Heart left ventricle (tissue), 16 donors: ENCODE data around the gene SYK. TPM values are rescaled to one million over a fixed set of nuclear protein-coding genes. Genes with fewer than 3 reads are reported as not detected.
A peak's percentile ranks its signal among the peaks of the same experiment; 100 is the strongest.
"Not testable (repeated sequence)": the region's sequence is repeated elsewhere in the genome, so short reads cannot be mapped to it uniquely, and the experiment has no call there.

ENCODE experiments used
- ATAC-seq, 4 donors: fragments of 200-7000 bp; cut with Tn5 transposase; one replicate each; pipeline ENCODE4 v1.9.1; 2020 to 2022; ENCODE audit warnings: moderate library complexity in 4 of 4, mild to moderate bottlenecking in 3 of 4, moderate number of reproducible peaks in 1 of 4
- DNase-seq, 5 donors: peaks; one replicate each; pipeline ENCODE4 v3.0.0-alpha.2; 2020
- H3K27ac ChIP-seq, 12 donors: fragments of 200-600 bp; sonication (generic) in 4 of 12; one replicate each; pipeline versions ENCODE4 v1.5.0 to v1.8.0; 2016 to 2022; ENCODE audit warnings: mild to moderate bottlenecking in 2 of 12
- H3K27me3 ChIP-seq, 9 donors: fragments of 200-600 bp; sonication (generic) in 2 of 9; one replicate each; pipeline versions ENCODE4 v1.5.1 to v1.8.0; 2016 to 2022; ENCODE audit warnings: mild to moderate bottlenecking in 3 of 9
- H3K36me3 ChIP-seq, 9 donors: fragments of 200-600 bp; sonication (generic) in 2 of 9; one replicate each; pipeline versions ENCODE4 v1.5.0 to v1.8.0; 2018 to 2022; ENCODE audit warnings: mild to moderate bottlenecking in 2 of 9
- H3K4me1 ChIP-seq, 12 donors: fragments of 200-600 bp; sonication (generic) in 4 of 12; one replicate each; pipeline versions ENCODE4 v1.5.0 to v1.8.0; 2016 to 2022; ENCODE audit warnings: mild to moderate bottlenecking in 3 of 12
- H3K4me3 ChIP-seq, 12 donors: fragments of 200-600 bp; sonication (generic) in 4 of 12; one replicate each; pipeline versions ENCODE4 v1.5.0 to v1.8.0; 2017 to 2022; ENCODE audit warnings: mild to moderate bottlenecking in 9 of 12, moderate library complexity in 4 of 12
- H3K9me3 ChIP-seq, 12 donors: fragments of 200-600 bp; sonication (generic) in 4 of 12; one replicate each; pipeline versions ENCODE4 v1.5.0 to v1.8.0; 2016 to 2022; ENCODE audit warnings: mild to moderate bottlenecking in 1 of 12
- POLR2A ChIP-seq, 2 donors: fragments of 450-650 bp; IDR thresholded peaks; one replicate each; pipeline ENCODE4 v1.6.1; 2017; ENCODE audit warnings: antibody characterized with exemption in 2 of 2, mild to moderate bottlenecking in 2 of 2, moderate library complexity in 2 of 2
- WGBS, 4 donors: extraction: QIAGEN DNeasy Blood & Tissue Kit in 2 of 4; methylation state at CpG; one replicate each; pipeline versions ENCODE4 v1.1.5 to v1.1.7; 2013 to 2018; 5-methylcytosine and 5-hydroxymethylcytosine counted together
- intact Hi-C, 10 donors: fragments of 100-400 bp; cut with DNase I; formaldehyde crosslinking; loops; one replicate each; pipeline versions ENCODE4 v1.11.1 to v1.14.2; 2022
- polyA plus RNA-seq, 2 donors: library from polyadenylated mRNA; stranded (reverse); fragments of 200-250 nt; gene quantifications; one replicate each; pipeline ENCODE4 v1.2.3, GENCODE V29; 2013
- total RNA-seq, 9 donors: library from RNA; depleted of rRNA in 2 of 9; stranded (reverse); fragments of >200 nt in 2 of 9; fragmentation: NEBNext Ultra II Directional in 3 of 9; extraction: Animal tissue kit (Norgen Biotek cat#: 25700) in 3 of 9; gene quantifications; one replicate each; pipeline versions ENCODE4 v1.1.0 to v1.2.4, GENCODE V29; 2016 to 2023
- TF ChIP-seq, protein P1 (sequence below), 12 donors: fragments of 200-600 bp; sonication (generic) in 4 of 12; IDR thresholded peaks; one replicate each; pipeline versions ENCODE4 v1.5.0 to v1.8.0; 2018 to 2022; ENCODE audit warnings: antibody characterized with exemption in 12 of 12, mild to moderate bottlenecking in 5 of 12
- donor health status: ischemic (EF 13 %, LVEDD 7.1; RV severe dilation, severe dysfunction).
- donor health status: healthy with polysubstance abuse.
- donor health status: DM: no; HTN: yes; CAD: no.
- donor health status: DM: no; HTN: no; CAD: no.
- donor health status: ischemic (EF 25% LVEDD 6.9; RV normal size, moderate dysfunction).
- donor health status: ischemic (EF 25% LVEDD 5.7; RV mildly dilated, moderate dysfunction).
- donor health status: healthy.
- donor health status: DM: yes; HTN: yes; CAD: no.
- donor health status: ischemic (EF 35%, LVEDD 5.7; RV mildly dilated, moderate dysfunction).
- donor health status: nonischemic (EF 11% LVEDD 7.7; RV severe dilation, severe dysfunction).
- donor health status: DM: yes; HTN: yes; CAD: no.
- donor health status: PGD.
- donor health status: ischemic (EF 29% LVEDD 5.4; RV normal size, mild dysfunction).
- donor health status: nonischemic (EF 23%, LVEDD 6.1; RV moderate dilation, normal function).

The SYK gene
- total and polyA plus RNA-seq, 11 donors: 0.53 to 41.3 (median 2.4) TPM

DNA sequence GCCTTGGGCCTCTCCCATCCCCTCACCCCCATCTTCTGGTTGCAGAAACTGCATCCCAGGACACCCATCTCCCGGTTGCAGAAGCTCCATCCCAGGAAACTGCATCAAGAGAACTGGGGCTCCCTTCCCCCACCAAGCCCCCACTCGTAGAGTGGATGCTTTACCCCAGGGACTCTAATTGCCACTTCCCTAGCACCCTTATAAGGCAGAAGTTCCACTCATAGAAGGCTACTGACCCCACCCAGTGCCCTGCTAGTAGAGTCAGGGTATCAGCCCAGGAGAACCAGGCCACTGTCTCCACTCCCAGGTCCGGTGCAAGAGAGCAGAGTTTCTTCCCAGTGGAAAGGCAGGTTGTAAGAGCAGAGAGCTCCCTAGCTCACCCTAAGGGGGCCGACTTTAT, 12.2 kb upstream of the SYK start:
- H3K27ac ChIP-seq: no peak overlapping the region
- H3K36me3 ChIP-seq: no peaks in the 10 kb centered on the region
- WGBS, 4 donors: 69 to 83% (median 77%) methylated on average over 4 of the region's 4 CpGs
- intact Hi-C loops: no loop called here
- ATAC-seq (no peak), DNase-seq (no peak)
- no peak overlapping the region for H3K4me3 ChIP-seq
- peaks cover 0 to 11% (median 0%) of the 10 kb centered on the region in 9 donors for H3K27me3 ChIP-seq
- TF ChIP-seq, protein P1, sequence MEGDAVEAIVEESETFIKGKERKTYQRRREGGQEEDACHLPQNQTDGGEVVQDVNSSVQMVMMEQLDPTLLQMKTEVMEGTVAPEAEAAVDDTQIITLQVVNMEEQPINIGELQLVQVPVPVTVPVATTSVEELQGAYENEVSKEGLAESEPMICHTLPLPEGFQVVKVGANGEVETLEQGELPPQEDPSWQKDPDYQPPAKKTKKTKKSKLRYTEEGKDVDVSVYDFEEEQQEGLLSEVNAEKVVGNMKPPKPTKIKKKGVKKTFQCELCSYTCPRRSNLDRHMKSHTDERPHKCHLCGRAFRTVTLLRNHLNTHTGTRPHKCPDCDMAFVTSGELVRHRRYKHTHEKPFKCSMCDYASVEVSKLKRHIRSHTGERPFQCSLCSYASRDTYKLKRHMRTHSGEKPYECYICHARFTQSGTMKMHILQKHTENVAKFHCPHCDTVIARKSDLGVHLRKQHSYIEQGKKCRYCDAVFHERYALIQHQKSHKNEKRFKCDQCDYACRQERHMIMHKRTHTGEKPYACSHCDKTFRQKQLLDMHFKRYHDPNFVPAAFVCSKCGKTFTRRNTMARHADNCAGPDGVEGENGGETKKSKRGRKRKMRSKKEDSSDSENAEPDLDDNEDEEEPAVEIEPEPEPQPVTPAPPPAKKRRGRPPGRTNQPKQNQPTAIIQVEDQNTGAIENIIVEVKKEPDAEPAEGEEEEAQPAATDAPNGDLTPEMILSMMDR (IDR thresholded peaks at IDR 0.05): no peak
- TF ChIP-seq POLR2A (IDR thresholded peaks at IDR 0.05): no peak
- no peaks in the 10 kb centered on the region for H3K4me1 ChIP-seq
- peaks cover 0 to 4% (median 0%) of the 10 kb centered on the region in 12 donors for H3K9me3 ChIP-seq

DNA sequence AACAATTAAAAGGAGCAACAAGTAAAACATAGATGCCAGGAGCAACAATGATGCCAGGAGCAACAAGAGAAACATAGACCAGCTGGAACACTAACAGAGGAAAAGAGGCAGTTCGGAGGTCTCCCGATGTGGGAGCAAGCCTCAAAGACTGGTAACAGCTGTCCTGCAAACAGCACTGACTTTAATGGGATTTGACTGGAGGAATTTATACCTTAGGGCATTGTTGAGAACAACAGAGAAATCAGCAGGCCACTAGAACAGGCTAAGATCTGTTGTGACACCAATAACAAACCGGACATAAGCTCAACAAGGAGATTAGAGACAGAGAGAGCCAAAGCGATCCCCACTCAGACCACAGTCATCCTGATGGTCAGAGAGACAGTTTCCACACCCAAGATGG, 11.8 kb upstream of the SYK start:
- TF ChIP-seq POLR2A (IDR thresholded peaks at IDR 0.05): no peak
- TF ChIP-seq, protein P1 (IDR thresholded peaks at IDR 0.05): no peak
- Histone ChIP-seq H3K27ac (no peak overlapping the region), H3K9me3 (peaks cover 0 to 4% (median 0%) of the 10 kb centered on the region in 12 donors), H3K4me1 (peaks cover 0 to 1% (median 0%) of the 10 kb centered on the region in 12 donors), H3K4me3 (no peak overlapping the region), H3K36me3 (no peaks in the 10 kb centered on the region), H3K27me3 (peaks cover 0 to 11% (median 0%) of the 10 kb centered on the region in 9 donors)
- intact Hi-C loops: no loop called here
- no peak for DNase-seq
- 62 to 78% (median 69%) methylated on average over 4 of the region's 4 CpGs for WGBS, 4 donors
- ATAC-seq: no peak

DNA sequence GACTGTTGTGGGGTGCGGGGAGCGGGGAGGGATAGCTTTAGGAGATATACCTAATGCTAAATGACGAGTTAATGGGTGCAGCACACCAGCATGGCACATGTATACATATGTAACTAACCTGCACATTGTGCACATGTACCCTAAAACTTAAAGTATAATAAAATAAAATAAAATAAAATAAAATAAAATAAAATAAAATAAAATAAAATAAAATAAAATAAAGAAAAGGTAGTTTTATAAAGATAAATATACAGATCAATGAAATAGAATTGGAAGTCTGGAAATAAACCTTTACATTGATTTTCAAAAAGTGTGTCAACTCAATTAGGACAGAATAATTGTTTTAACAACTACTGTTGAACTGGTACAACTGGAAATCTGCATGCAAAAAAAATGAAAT, 8.6 kb upstream of the SYK start:
- intact Hi-C loops, H3K9me3 ChIP-seq, H3K36me3 ChIP-seq, H3K27ac ChIP-seq, H3K4me3 ChIP-seq, ATAC-seq, DNase-seq: not testable (repeated sequence)
- Histone ChIP-seq H3K4me1 (peaks cover 0 to 12% (median 0%) of the 10 kb centered on the region in 12 donors), H3K27me3 (peaks cover 0 to 14% (median 0%) of the 10 kb centered on the region in 9 donors)
- WGBS, 4 donors: 67 to 96% (median 88%) methylated on average over 1 to 3 of the region's 3 CpGs

DNA sequence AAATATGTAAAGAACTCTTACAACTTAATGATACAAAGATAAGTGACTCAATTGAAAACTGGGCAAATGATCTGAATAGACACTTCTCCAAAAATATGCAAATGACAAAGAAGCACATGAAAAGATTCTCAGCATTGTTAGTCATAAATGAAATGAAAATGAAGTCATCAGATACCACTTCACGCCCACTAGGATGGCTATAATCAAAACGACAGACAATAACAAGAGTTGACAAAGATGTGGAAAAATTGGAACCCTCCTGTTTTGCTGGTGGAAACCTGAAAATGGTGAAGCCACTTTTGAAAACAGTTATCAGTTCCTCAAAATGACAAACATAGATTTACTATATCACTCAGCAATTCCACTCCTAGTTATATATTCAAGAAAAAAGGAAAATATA, 7.9 kb upstream of the SYK start:
- WGBS, 4 donors: 87 to 90% (median 89%) methylated on average over 2 of the region's 2 CpGs
- Histone ChIP-seq H3K4me1 (peaks cover 0 to 12% (median 0%) of the 10 kb centered on the region in 12 donors), H3K36me3 (no peaks in the 10 kb centered on the region), H3K27me3 (peaks cover 0 to 16% (median 0%) of the 10 kb centered on the region in 9 donors), H3K4me3 (no peak overlapping the region), H3K9me3 (peaks cover 0 to 4% (median 0%) of the 10 kb centered on the region in 12 donors), H3K27ac (no peak overlapping the region)
- DNase-seq (no peak), ATAC-seq (no peak)
- TF ChIP-seq POLR2A (IDR thresholded peaks at IDR 0.05): no peak
- TF ChIP-seq, protein P1 (IDR thresholded peaks at IDR 0.05): no peak
- intact Hi-C loops: no loop called here

DNA sequence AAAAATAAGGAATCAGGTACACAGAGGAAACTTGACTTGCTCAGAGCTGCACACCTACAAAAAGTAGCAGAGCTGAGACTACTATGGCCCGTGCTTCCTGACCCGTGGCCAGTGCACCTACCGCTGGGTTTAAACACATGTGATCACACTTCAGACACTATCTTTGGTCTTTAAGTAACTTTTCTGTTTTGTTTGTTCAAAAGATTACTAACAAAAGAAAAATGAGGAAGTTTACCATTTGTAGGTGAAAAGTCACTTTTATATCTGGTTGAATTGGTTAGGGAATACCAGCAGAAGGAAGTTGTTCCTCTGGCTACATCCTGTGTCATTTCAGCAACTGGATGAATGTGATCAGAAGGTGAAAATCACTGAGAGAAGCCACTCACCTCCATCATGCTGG, 6.5 kb upstream of the SYK start:
- no peaks in the 10 kb centered on the region for H3K36me3 ChIP-seq
- H3K4me3 ChIP-seq: no peak overlapping the region
- ATAC-seq: no peak
- H3K9me3 ChIP-seq: peaks cover 0 to 4% (median 0%) of the 10 kb centered on the region in 12 donors
- intact Hi-C loops: no loop called here
- peaks cover 0 to 19% (median 0%) of the 10 kb centered on the region in 12 donors for H3K4me1 ChIP-seq
- 70 to 78% (median 73%) methylated on average over 3 of the region's 3 CpGs for WGBS, 4 donors
- TF ChIP-seq, protein P1 (IDR thresholded peaks at IDR 0.05): no peak
- TF ChIP-seq POLR2A (IDR thresholded peaks at IDR 0.05): no peak
- H3K27me3 ChIP-seq: peaks cover 0 to 30% (median 7%) of the 10 kb centered on the region in 9 donors
- peak overlapping the region in 1 of 12 donors; percentile 81 for H3K27ac ChIP-seq
- DNase-seq: no peak
